HepG2 (cell line): ENCODE measurements around the gene TSC1. TPM values are rescaled to one million over a fixed set of nuclear protein-coding genes. Genes with fewer than 3 reads are reported as not detected.

ENCODE experiments used
- ATAC-seq: fragments of 200-7000 bp; cut with Tn5 transposase; 3 replicates; pipeline ENCODE4 v1.9.1; 2020; ENCODE audit warnings: mild to moderate bottlenecking, moderate library complexity
- BruUV-seq: library from RNA; stranded (reverse); fragments of 400-500 nt; replicated peaks from 2 replicates; lab custom pipeline; 2021; lab: Mats Ljungman, UMichigan
- CTCF ChIA-PET: fragments of 300-600 bp; formaldehyde crosslinking; extraction: SDS; loops from one replicate; lab custom pipeline; 2021; ENCODE audit warnings: low total read pairs, inconsistent platforms, low intra/inter-chr PET ratio; lab: Yijun Ruan, JAX
- POLR2A ChIA-PET: fragments of 350-600 bp; sonication (Branson Sonifier 250); formaldehyde crosslinking; loops from one replicate; lab custom pipeline; 2020; ENCODE audit warnings: antibody characterized with exemption, inconsistent platforms; lab: Yijun Ruan, JAX
- DNase-seq: peaks from one replicate; pipeline ENCODE4 v3.0.0-alpha.2; 2015; ENCODE audit warnings: low spot score
- FAIRE-seq: peaks from 3 replicates; lab custom pipeline; 2011; peaks lifted over from hg19 to GRCh38; lab: Jason Lieb, UNC
- H2AFZ ChIP-seq: one replicate; pipeline ENCODE4 v1.6.1; 2011; ENCODE audit warnings: low read length, inconsistent platforms
- H3K27ac ChIP-seq: fragments of 300-600 bp; 3 replicates; pipeline ENCODE4 v1.8.0; 2011; ENCODE audit warnings: mixed run types, mild to moderate bottlenecking, mixed read lengths, low read length, inconsistent platforms; ENCODE audit not compliant: insufficient read depth; ENCODE audit errors: extremely low read length
- H3K27me3 ChIP-seq, 2 experiments: fragments of 200-600 bp in 1 of 2; 2 replicates in 1 of 2; 3 replicates in 1 of 2; pipeline versions ENCODE4 v1.6.0 to v1.8.0; 2011; ENCODE audit warnings: low read length in 2 of 2, mild to moderate bottlenecking in 2 of 2, moderate library complexity in 2 of 2, inconsistent platforms in 1 of 2; ENCODE audit not compliant: insufficient read depth in 2 of 2, control insufficient read depth in 1 of 2
- H3K36me3 ChIP-seq, 2 experiments: fragments of 200-600 bp in 1 of 2; replicated peaks in 1 of 2; 2 replicates in 1 of 2; 3 replicates in 1 of 2; pipeline versions ENCODE4 v1.5.1 to v1.8.0; 2011; ENCODE audit warnings: low read length in 2 of 2, inconsistent platforms in 1 of 2; ENCODE audit not compliant: insufficient read depth in 2 of 2, control insufficient read depth in 1 of 2
- H3K4me1 ChIP-seq: 2 replicates; pipeline ENCODE4 v1.5.1; 2012; ENCODE audit warnings: low read length, inconsistent platforms; ENCODE audit not compliant: insufficient read depth
- H3K4me2 ChIP-seq: 2 replicates; pipeline ENCODE4 v1.6.0; 2011; ENCODE audit warnings: low read depth, low read length, inconsistent platforms
- H3K4me3 ChIP-seq, 3 experiments: fragments of 200-600 bp in 1 of 3; sonication (generic), shearing (Covaris generic) in 1 of 3; replicated peaks in 1 of 3; 2 replicates each; pipeline ENCODE4 v1.5.1; 2011 to 2016; ENCODE audit warnings: low read length in 3 of 3, inconsistent platforms in 2 of 3, low read depth in 2 of 3, mild to moderate bottlenecking in 2 of 3, control low read depth in 1 of 3, mixed read lengths in 1 of 3; ENCODE audit not compliant: insufficient read depth in 1 of 3
- H3K79me2 ChIP-seq: one replicate; pipeline ENCODE4 v1.6.1; 2011; ENCODE audit warnings: low read length, inconsistent platforms; ENCODE audit not compliant: insufficient read depth
- H3K9ac ChIP-seq: 2 replicates; pipeline ENCODE4 v1.6.0; 2011; ENCODE audit warnings: mild to moderate bottlenecking, low read depth, low read length, inconsistent platforms; ENCODE audit not compliant: insufficient read depth
- H3K9me3 ChIP-seq: 2 replicates; pipeline ENCODE4 v1.5.1; 2012; ENCODE audit warnings: mild to moderate bottlenecking, low read length
- H4K20me1 ChIP-seq: 2 replicates; pipeline ENCODE4 v1.6.0; 2011; ENCODE audit warnings: inconsistent platforms, mild to moderate bottlenecking, low read length, moderate library complexity; ENCODE audit not compliant: insufficient read depth
- CERS6 ChIP-seq: sonication (generic); formaldehyde crosslinking; IDR thresholded peaks from 2 replicates; pipeline ENCODE4 v1.5.0; 2020; ENCODE audit warnings: missing genetic modification reagents
- EZH2 ChIP-seq: conservative IDR thresholded peaks from 2 replicates; pipeline ENCODE4 v1.6.1; 2012; ENCODE audit warnings: mild to moderate bottlenecking, low read depth, low read length, moderate library complexity
- HMGXB4 ChIP-seq, 2 experiments: sonication (generic) in 1 of 2; formaldehyde crosslinking in 1 of 2; IDR thresholded peaks; 2 replicates each; pipeline versions ENCODE4 v1.4.0 to v1.6.1; 2018 to 2020; ENCODE audit warnings: missing genetic modification reagents in 2 of 2, borderline replicate concordance in 1 of 2, low read depth in 1 of 2, mild to moderate bottlenecking in 1 of 2, missing biosample characterization in 1 of 2
- KDM5A ChIP-seq: fragments of 200-600 bp; sonication (generic); IDR thresholded peaks from 2 replicates; pipeline ENCODE4 v1.7.0; 2018; ENCODE audit warnings: antibody characterized with exemption, mild to moderate bottlenecking, low read length, borderline replicate concordance
- PRPF4 ChIP-seq: fragments of 200-400 bp; formaldehyde crosslinking; IDR thresholded peaks from 2 replicates; pipeline ENCODE4 v1.6.1; 2016; ENCODE audit warnings: low read length, low read depth; ENCODE audit not compliant: poor library complexity, severe bottlenecking
- SNRNP70 ChIP-seq: fragments of 200-400 bp; formaldehyde crosslinking; IDR thresholded peaks from 2 replicates; pipeline ENCODE4 v1.6.1; 2017; ENCODE audit warnings: mild to moderate bottlenecking, low read depth, low read length, moderate library complexity
- WIZ ChIP-seq: sonication (generic); formaldehyde crosslinking; IDR thresholded peaks from 2 replicates; pipeline ENCODE4 v1.5.1; 2020; ENCODE audit warnings: mild to moderate bottlenecking, missing genetic modification reagents
- ZNF142 ChIP-seq: sonication (generic); formaldehyde crosslinking; IDR thresholded peaks from 2 replicates; pipeline ENCODE4 v1.4.0; 2020; ENCODE audit warnings: missing genetic modification reagents
- ZNF18 ChIP-seq: sonication (generic); formaldehyde crosslinking; IDR thresholded peaks from 2 replicates; pipeline ENCODE4 v1.8.0; 2022; ENCODE audit warnings: mild to moderate bottlenecking, missing genetic modification reagents; ENCODE audit not compliant: insufficient replicate concordance
- ZNF615 ChIP-seq: sonication (generic); formaldehyde crosslinking; IDR thresholded peaks from 2 replicates; pipeline ENCODE4 v1.5.0; 2020; ENCODE audit warnings: mild to moderate bottlenecking, missing genetic modification reagents, borderline replicate concordance
- WGBS: methylation state at CpG from one replicate; pipeline ENCODE4 v1.1.6; 2017; ENCODE audit warnings: low lambda C conversion rate; 5-methylcytosine and 5-hydroxymethylcytosine counted together
- in situ Hi-C: cut with HindIII; loops from 2 replicates; pipeline ENCODE4 v1.10.0; 2017; ENCODE audit warnings: low pct_unique_long_range_greater_than_20kb; ENCODE audit not compliant: extremely low pct_ligation_motif_present
- intact Hi-C: fragments of 100-400 bp; cut with micrococcal nuclease; formaldehyde crosslinking; loops from one replicate; pipeline ENCODE4 v1.10.0; 2022; ENCODE audit not compliant: unreplicated experiment
- polyA plus RNA-seq, 8 experiments: library from polyadenylated mRNA; depleted of rRNA in 3 of 8; stranded (reverse) in 7 of 8; unstranded in 1 of 8; fragments of >200 nt; fragmentation: Illumina TruSeq in 4 of 8; extraction: Trizol in 4 of 8; gene quantifications; 2 replicates each; pipeline versions ENCODE4 v1.2.1 to v1.2.3, GENCODE V29; 2011 to 2016; ENCODE audit warnings: low read depth in 4 of 8, missing spikeins in 1 of 8, mixed read lengths in 1 of 8; ENCODE audit not compliant: insufficient read depth in 1 of 8
- total RNA-seq, 5 experiments: library from RNA; depleted of rRNA; stranded (reverse); fragments of >200 nt; fragmentation: Illumina TruSeq; extraction: Trizol; gene quantifications; 2 replicates each; pipeline ENCODE4 v1.2.3, GENCODE V29; 2016; ENCODE audit warnings: low read depth in 1 of 5

TSC1 gene
- total and polyA plus RNA-seq, 2 of the 13 experiments (the other 11 are each of a cell fraction or from before 2014, with no cell fraction given): 31.6 to 66.1 TPM

GRCh38 chr9:132935026-132935425 is 9.4 kb downstream of the TSC1 start (continued):
- TF ChIP-seq ZNF615 (CRISPR knock-in tag): no peak
- no peak for TF ChIP-seq HMGXB4 (CRISPR knock-in tag; IDR thresholded peaks at IDR 0.05; ENCODE audit: borderline replicate concordance in 1 of 2, low read depth in 1 of 2)
- TF ChIP-seq, all 625 proteins: peak for 0

GRCh38 chr9:132931178-132931735 is 13.2 kb downstream of the TSC1 start:
- no peak for ATAC-seq
- no peaks in the 10 kb centered on the region for H3K9me3 ChIP-seq
- intact Hi-C loops: no loop called here
- H3K4me1 ChIP-seq: no peaks in the 10 kb centered on the region
- H3K36me3 ChIP-seq: peaks cover 6 to 44% of the 10 kb centered on the region in 2 experiments; a peak in 4 of 5 replicates
- no peak overlapping the region for H3K27ac ChIP-seq
- CTCF ChIA-PET: no interaction called here
- H4K20me1 ChIP-seq: no peaks in the 10 kb centered on the region
- in situ Hi-C loops: no loop called here
- POLR2A ChIA-PET: no interaction called here
- BruUV-seq: no TSS peak
- H3K4me2 ChIP-seq: no peak overlapping the region
- no peak for TF ChIP-seq KDM5A
- no peak for TF ChIP-seq SNRNP70
- no peak for TF ChIP-seq EZH2
- no peak for TF ChIP-seq ZNF142 (CRISPR knock-in tag)
- no peak for TF ChIP-seq PRPF4
- TF ChIP-seq CERS6 (CRISPR knock-in tag): no peak
- TF ChIP-seq WIZ (CRISPR knock-in tag): no peak
- no peak for TF ChIP-seq ZNF18 (CRISPR knock-in tag)
- TF ChIP-seq, all 625 proteins: peak for 0
- WGBS: 98% methylated on average over 9 of the region's 9 CpGs
- Histone ChIP-seq H2AFZ (no peak overlapping the region), H3K9ac (no peak overlapping the region), H3K79me2 (peaks cover 11% of the 10 kb centered on the region), H3K4me3 (no peak overlapping the region), H3K27me3 (no peaks in the 10 kb centered on the region)
- DNase-seq: no peak
- no peak for FAIRE-seq
